GM10847 (cell line): ENCODE results near the gene PDPK1.

Source experiments
- POLR2A ChIP-seq: IDR thresholded peaks from 2 replicates; pipeline ENCODE4 v1.6.1; 2011; ENCODE audit not compliant: insufficient read length; ENCODE audit errors: extremely low read depth

PDPK1 gene

GRCh38 chr16:2537451-2538379 lies at the start of gene PDPK1:
TSS of gene PDPK1 (plus strand) at chr16:2538021. CDS start at chr16:2538113, 92 bp downstream.
- TF ChIP-seq POLR2A = peak; percentile 75

GRCh38 chr16:2489581-2489980 lies 48.2 kb upstream of the PDPK1 start:
- no peak for TF ChIP-seq POLR2A

GRCh38 chr16:2490190-2491105 lies 47.4 kb upstream of the PDPK1 start:
- TF ChIP-seq POLR2A = no peak

GRCh38 chr16:2492292-2492691 lies 45.5 kb upstream of the PDPK1 start:
- no peak for TF ChIP-seq POLR2A

- no peak for TF ChIP-seq POLR2A
Observed at GRCh38 chr16:2493605-2494004, 44.2 kb upstream of the PDPK1 start.

DNA sequence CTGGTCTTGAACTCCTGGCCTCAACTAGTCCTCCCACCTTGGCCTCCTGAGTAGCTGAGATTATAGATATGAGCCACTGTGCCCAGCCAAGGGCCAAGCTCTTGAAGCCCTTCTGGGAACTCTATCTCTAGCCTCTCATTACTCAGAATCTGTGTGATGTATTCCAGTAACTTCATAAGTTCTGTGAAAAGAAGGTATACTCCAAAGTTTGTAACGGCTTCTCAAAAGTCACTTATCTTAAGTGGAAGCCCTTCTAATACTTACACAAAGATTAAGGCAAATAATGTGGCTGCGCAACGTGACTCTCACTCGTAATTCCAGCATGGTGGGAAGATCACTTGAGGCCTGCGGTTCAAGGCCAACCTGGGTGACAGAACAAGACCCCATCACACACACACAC lies 43.2 kb upstream of the PDPK1 start:
- no peak for TF ChIP-seq POLR2A

DNA sequence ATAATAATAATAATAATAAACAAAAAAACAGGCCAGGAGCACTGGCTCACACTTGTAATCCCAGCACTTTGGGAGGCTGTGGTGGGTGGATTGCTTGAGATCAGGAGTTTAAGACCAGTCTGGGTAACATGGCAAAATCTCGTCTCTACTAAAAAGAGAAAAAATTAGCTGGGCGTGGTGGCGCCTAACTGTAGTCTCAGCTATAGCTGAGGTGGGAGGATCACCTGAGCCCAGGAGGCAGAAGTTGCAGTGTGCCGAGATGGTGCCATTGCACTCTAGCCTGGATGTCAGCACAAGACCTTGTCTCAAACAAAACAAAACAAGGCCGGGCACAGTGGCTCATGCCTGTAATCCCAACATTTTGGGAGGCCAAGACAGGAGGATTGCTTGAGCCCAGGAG lies 42.8 kb upstream of the PDPK1 start:
- TF ChIP-seq POLR2A = no peak

- no peak for TF ChIP-seq POLR2A
Observed at GRCh38 chr16:2496223-2497115, 41.4 kb upstream of the PDPK1 start.

DNA sequence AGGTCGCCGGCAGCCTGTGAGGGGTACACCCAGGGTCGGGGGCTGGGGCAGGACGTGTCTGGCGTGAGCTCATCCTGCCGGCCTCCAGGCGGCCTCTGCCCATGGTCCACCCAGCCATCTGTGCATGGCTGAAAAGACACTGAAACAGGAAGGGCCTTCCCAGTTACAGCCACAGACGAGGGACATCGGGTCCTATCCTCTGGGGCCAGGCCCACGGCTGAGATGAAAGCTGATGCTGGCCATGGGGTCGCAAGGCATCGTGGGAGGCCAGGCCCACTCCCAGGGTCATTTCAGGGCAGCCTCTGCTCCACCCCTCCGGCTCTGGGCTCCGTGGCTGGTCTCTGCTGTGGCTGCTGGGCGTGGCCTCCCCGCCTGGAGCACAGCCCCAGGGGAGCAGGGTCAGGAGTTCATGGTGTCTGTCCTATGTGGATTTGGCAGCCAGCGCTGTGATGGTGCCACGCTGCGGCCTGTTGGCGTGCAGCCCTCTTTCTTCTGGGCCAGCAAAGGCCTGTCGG lies 40.6 kb upstream of the PDPK1 start:
- no peak for TF ChIP-seq POLR2A

GRCh38 chr16:2497695-2498484 lies 39.9 kb upstream of the PDPK1 start:
- TF ChIP-seq POLR2A = no peak

DNA sequence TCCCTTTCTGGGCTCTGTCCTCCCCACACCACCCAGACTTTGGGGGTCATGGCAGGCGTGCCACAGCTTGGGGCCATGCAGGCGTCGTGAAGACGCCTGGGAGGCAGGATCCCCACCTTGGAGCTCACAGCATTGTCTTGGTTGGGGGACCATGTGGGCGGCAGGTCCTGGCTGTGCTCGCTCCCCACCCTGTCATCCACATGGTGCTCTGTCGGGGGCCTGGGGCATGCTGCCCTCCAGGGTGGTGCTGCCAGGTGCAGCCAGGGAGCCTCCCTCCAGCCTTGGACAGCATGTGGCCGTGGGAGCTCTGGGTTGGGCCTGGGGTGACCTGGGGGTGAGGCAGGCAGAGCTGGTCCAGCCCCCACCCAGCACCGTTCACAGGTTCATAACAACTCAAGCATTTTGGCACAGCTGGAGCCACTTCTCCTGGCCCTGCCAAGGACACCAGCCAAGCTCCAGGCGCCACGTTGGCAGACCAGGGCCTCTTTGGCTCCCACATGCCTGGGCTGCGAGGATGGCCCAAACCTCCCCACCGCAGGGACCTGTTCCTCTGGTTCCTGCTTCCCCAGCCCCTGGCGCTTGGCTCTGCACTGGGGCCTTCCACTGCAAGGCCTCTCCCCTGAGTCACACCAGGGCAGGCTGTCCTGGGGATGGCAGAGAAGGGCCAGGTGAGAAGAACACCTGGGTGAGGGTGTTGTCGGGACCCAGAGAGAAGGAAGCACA lies 39.1 kb upstream of the PDPK1 start:
- no peak for TF ChIP-seq POLR2A

DNA sequence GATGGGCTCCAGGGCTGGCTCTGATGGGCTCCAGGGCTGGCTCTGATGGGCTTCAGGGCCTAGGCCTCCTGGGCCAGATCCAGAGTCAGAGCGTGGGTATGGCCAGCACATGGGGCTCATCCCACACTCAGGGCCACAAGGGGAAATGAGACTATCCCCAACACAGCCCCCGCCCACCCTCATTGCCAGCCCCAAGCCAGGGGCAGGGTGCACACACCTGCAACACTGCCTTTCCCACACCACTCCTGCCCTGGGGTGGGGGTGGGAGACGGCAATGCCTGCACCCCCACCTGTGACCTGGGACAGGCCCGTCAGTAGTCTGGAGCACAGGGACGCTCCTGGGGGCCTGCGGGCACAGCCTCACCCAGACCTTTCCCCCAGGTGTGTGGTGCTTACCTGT lies 38.4 kb upstream of the PDPK1 start:
- no peak for TF ChIP-seq POLR2A

DNA sequence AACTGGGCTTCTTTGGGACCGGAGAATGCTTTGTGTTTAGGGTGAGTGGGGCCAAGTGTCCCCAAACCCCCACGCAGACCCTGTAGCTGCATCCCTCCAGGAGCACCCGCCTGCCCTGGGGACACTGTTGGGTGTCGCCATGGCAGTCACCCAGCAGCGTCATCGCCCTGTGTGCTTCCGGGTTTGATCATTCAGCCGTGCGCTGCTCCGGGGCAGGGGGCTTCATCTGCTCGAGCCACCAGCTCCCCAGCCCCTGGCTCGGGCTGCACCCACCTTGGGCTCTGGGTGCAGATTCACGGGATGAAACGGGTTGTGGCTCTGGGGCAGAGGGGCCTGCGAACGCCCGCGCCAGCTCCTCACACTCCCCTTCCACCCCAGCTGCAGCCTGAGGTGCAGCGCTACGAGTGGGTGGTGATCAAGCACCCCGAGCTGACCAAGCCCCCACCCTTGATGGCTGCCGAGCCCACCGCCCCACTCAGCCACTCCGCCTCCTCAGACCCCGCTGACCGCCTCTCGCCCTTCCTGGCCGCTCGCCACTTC lies 37.9 kb upstream of the PDPK1 start:
- TF ChIP-seq POLR2A = no peak

DNA sequence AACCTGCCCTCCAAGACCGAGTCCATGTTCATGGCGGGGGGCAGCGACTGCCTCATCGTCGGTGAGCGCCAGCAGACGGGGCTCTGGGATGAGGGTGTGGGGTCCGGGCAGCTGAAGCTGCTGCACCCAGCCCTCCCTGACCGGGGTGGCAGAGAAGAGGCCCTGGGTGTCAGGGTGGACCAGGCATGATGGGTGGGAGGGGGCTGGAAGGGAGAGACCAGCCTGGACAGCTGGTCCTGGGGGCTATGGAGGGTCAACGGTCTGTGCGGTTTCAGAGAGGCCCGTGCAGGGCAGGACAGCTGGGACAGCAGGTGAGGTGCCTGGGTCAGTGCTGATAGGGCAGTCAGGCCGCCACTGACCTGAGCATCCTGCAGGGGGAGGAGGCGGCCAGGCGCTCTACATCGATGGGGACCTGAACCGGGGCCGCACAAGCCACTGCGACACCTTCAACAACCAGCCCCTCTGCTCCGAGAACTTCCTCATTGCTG lies 37.3 kb upstream of the PDPK1 start:
- no peak for TF ChIP-seq POLR2A
